Neutrophil (primary cell): ENCODE data around the gene ZBED6.
"Not testable (repeated sequence)": the region's sequence is repeated elsewhere in the genome, so short reads cannot be mapped to it uniquely, and the experiment has no call there.

Experiments
- H3K27ac ChIP-seq: fragments of 200-600 bp; sonication (generic); 2 replicates; pipeline ENCODE4 v1.5.1; 2016; ENCODE audit warnings: mild to moderate bottlenecking, moderate library complexity
- H3K27me3 ChIP-seq: fragments of 200-600 bp; sonication (generic); 2 replicates; pipeline ENCODE4 v1.6.0; 2016; ENCODE audit warnings: mild to moderate bottlenecking
- H3K36me3 ChIP-seq: fragments of 200-600 bp; sonication (generic); 2 replicates; pipeline ENCODE4 v1.5.1; 2017
- H3K4me1 ChIP-seq, 2 experiments: fragments of 200-600 bp in 1 of 2; sonication (generic) in 1 of 2; 1 replicate in 1 of 2; 2 replicates in 1 of 2; pipeline versions ENCODE4 v1.5.1 to v1.6.1; 2013 to 2016; ENCODE audit warnings: low read depth in 1 of 2, low read length in 1 of 2, mild to moderate bottlenecking in 1 of 2, moderate library complexity in 1 of 2; ENCODE audit not compliant: control insufficient read depth in 1 of 2, insufficient read depth in 1 of 2
- H3K4me3 ChIP-seq, 2 experiments: fragments of 200-600 bp in 1 of 2; sonication (generic) in 1 of 2; 1 replicate in 1 of 2; 2 replicates in 1 of 2; pipeline ENCODE4 v1.5.1; 2013 to 2016; ENCODE audit warnings: low read depth in 1 of 2, low read length in 1 of 2, mild to moderate bottlenecking in 1 of 2, moderate library complexity in 1 of 2
- H3K9me3 ChIP-seq: fragments of 200-600 bp; sonication (generic); 2 replicates; pipeline ENCODE4 v1.5.1; 2016
- CTCF ChIP-seq: fragments of 200-600 bp; sonication (generic); IDR thresholded peaks from 2 replicates; pipeline ENCODE4 v1.5.1; 2016; ENCODE audit warnings: antibody characterized with exemption

Gene ZBED6

GRCh38 chr1:203818399-203818798, 23.0 kb downstream of the ZBED6 start:
- Histone ChIP-seq H3K27ac (no peak overlapping the region), H3K27me3 (no peaks in the 10 kb centered on the region), H3K9me3 (no peaks in the 10 kb centered on the region), H3K4me1 (peaks cover 0 to 3% of the 10 kb centered on the region in 2 experiments), H3K36me3 (peaks cover 93% of the 10 kb centered on the region), H3K4me3 (no peak overlapping the region)
- no peak for TF ChIP-seq CTCF

GRCh38 chr1:203823306-203823705, 27.9 kb downstream of the ZBED6 start:
- no peaks in the 10 kb centered on the region for H3K4me1 ChIP-seq
- no peak overlapping the region for H3K27ac ChIP-seq
- peaks cover 81% of the 10 kb centered on the region for H3K36me3 ChIP-seq
- no peaks in the 10 kb centered on the region for H3K27me3 ChIP-seq
- H3K9me3 ChIP-seq = no peaks in the 10 kb centered on the region
- H3K4me3 ChIP-seq = no peak overlapping the region
- TF ChIP-seq CTCF = no peak

- no peaks in the 10 kb centered on the region for H3K4me1 ChIP-seq
- H3K9me3 ChIP-seq = no peaks in the 10 kb centered on the region
- no peak overlapping the region for H3K4me3 ChIP-seq
- peaks cover 81% of the 10 kb centered on the region for H3K36me3 ChIP-seq
- H3K27me3 ChIP-seq = no peaks in the 10 kb centered on the region
- no peak for TF ChIP-seq CTCF
- H3K27ac ChIP-seq = no peak overlapping the region
Measured at GRCh38 chr1:203826175-203826574, 30.8 kb downstream of the ZBED6 start.

- H3K4me3 ChIP-seq = no peak overlapping the region
- no peaks in the 10 kb centered on the region for H3K27me3 ChIP-seq
- peaks cover 83% of the 10 kb centered on the region for H3K36me3 ChIP-seq
- TF ChIP-seq CTCF = no peak
- H3K27ac ChIP-seq = no peak overlapping the region
- H3K9me3 ChIP-seq = no peaks in the 10 kb centered on the region
- no peaks in the 10 kb centered on the region for H3K4me1 ChIP-seq
Measured at GRCh38 chr1:203828002-203828401, 32.6 kb downstream of the ZBED6 start.

GRCh38 chr1:203828503-203828902, 33.1 kb downstream of the ZBED6 start:
- Histone ChIP-seq H3K9me3 (no peaks in the 10 kb centered on the region), H3K4me1 (no peaks in the 10 kb centered on the region), H3K27ac (no peak overlapping the region), H3K27me3 (no peaks in the 10 kb centered on the region), H3K36me3 (peaks cover 83% of the 10 kb centered on the region), H3K4me3 (no peak overlapping the region)
- no peak for TF ChIP-seq CTCF

- not testable (repeated sequence) for H3K4me3 ChIP-seq, H3K4me1 ChIP-seq, H3K9me3 ChIP-seq, H3K27ac ChIP-seq, H3K27me3 ChIP-seq
- peaks cover 85% of the 10 kb centered on the region for H3K36me3 ChIP-seq
Measured at GRCh38 chr1:203829247-203829646, 33.8 kb downstream of the ZBED6 start.
